Panc1 (cell line): ENCODE results near the gene ZYX.

Experiments used
- SIN3A ChIP-seq: IDR thresholded peaks from 2 replicates; pipeline ENCODE4 v1.6.1; 2012; ENCODE audit warnings: low read depth, mild to moderate bottlenecking, low read length, moderate library complexity, borderline replicate concordance; ENCODE audit not compliant: insufficient read depth
- TCF7L2 ChIP-seq: IDR thresholded peaks from 2 replicates; pipeline ENCODE4 v1.6.1; 2011; ENCODE audit warnings: mild to moderate bottlenecking, low read depth, low read length, inconsistent platforms
- TF ChIP-seq, protein P1 (sequence below): fragments of 450-650 bp; IDR thresholded peaks from 2 replicates; pipeline ENCODE4 v1.5.1; 2017; ENCODE audit warnings: mild to moderate bottlenecking

DNA sequence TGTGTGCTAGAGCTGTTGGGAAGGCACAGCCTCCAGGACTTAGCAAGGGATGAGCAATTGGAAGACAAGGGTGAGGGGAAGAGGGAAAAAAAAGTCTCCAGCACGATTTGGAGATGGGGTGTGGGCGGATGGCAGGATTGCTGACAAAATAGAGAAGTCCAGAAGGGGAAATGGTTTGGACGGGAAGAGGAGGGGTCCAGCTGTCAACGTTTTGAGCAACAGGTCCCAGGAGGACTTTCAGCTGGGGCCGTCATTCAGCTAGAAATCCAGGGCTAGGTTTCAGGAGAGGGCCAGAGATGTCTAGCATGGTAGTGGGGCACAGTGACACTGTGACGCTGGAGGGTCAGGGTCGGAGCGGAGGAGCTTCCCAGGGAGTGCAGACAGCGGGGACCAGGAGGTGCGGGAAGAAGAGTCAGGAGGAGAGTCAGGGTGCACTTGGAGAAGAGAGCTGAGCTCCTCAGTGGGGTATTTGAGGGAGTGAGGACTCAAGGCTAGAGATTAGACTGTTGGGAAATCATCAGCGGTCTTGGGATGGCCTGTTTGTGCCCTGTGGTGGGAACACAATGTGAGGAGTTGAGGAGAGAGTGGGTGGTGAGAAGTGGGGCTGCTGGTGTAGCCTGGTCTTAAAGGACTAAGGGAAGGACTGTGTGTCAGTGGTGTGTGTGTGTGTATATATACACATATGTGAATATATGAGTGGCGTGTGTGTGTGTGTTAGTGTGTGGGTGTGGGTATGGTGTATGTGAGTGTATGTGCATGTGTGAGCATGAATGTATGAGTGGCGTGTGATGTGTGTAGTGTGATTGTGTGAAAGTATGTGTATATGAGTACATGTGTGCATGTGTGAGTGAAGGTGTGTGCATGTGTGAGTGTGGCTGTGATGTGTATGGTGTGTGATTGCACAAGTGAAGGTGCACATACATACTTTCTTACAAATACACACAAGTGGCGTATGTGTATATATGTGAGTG, 3.8 kb downstream of the ZYX start:
- TF ChIP-seq TCF7L2 (no peak), SIN3A (no peak)
- TF ChIP-seq, protein P1, sequence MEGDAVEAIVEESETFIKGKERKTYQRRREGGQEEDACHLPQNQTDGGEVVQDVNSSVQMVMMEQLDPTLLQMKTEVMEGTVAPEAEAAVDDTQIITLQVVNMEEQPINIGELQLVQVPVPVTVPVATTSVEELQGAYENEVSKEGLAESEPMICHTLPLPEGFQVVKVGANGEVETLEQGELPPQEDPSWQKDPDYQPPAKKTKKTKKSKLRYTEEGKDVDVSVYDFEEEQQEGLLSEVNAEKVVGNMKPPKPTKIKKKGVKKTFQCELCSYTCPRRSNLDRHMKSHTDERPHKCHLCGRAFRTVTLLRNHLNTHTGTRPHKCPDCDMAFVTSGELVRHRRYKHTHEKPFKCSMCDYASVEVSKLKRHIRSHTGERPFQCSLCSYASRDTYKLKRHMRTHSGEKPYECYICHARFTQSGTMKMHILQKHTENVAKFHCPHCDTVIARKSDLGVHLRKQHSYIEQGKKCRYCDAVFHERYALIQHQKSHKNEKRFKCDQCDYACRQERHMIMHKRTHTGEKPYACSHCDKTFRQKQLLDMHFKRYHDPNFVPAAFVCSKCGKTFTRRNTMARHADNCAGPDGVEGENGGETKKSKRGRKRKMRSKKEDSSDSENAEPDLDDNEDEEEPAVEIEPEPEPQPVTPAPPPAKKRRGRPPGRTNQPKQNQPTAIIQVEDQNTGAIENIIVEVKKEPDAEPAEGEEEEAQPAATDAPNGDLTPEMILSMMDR, result no peak
